ENCODE results near the gene SLC25A3.

DNA sequence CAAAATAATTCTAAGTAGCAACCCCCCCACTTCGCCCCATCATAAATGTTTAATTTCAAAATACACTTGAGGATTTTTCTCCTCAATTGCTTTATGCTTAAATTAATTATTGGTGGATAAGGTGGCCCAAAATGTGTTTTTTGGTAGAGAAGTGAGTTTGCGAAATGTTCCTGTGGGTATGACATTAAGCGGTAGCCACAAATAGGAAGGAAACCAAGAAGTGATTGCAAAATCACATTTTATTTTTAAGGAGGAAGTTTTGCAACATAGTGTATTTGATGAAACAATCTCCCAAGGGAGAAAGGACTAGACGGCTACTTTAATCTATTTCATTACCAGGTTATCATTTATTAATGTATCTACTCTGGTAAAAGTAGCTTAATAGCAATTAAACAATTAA is 25.5 kb downstream of the SLC25A3 start:
- TF ChIP-seq EZH2 (IDR thresholded peaks at IDR 0.05; ENCODE audit: insufficient read depth, poor library complexity, severe bottlenecking) = no peak
- TF ChIP-seq EZH2phosphoT487 (IDR thresholded peaks at IDR 0.05; ENCODE audit: insufficient read depth, low read depth) = no peak
